ENCODE data around the gene IMPDH1.

- no peak for TF ChIP-seq CTCF (IDR thresholded peaks at IDR 0.05)
- no peak for TF ChIP-seq REST (IDR thresholded peaks at IDR 0.05; ENCODE audit: insufficient read depth in 1 of 2, low read depth in 2 of 2, low read length in 1 of 2)
- TF ChIP-seq POLR2AphosphoS5 (IDR thresholded peaks at IDR 0.05; ENCODE audit: low read depth, low read length): no peak
Observed at GRCh38 chr7:128452552-128452951, 42.8 kb upstream of the IMPDH1 start.

Measured in Panc1 (cell line).